SIG-M5 (cell line): ENCODE results near the gene WRNIP1.

Experiments used
- DNase-seq: peaks from one replicate; lab custom pipeline; 2025; lab: John Stamatoyannopoulos, UW

The WRNIP1 gene

GRCh38 chr6:2807342-2808090, 42.3 kb downstream of the WRNIP1 start:
- no peak for DNase-seq

- no peak for DNase-seq
Observed at GRCh38 chr6:2809015-2809414, 43.8 kb downstream of the WRNIP1 start.

DNA sequence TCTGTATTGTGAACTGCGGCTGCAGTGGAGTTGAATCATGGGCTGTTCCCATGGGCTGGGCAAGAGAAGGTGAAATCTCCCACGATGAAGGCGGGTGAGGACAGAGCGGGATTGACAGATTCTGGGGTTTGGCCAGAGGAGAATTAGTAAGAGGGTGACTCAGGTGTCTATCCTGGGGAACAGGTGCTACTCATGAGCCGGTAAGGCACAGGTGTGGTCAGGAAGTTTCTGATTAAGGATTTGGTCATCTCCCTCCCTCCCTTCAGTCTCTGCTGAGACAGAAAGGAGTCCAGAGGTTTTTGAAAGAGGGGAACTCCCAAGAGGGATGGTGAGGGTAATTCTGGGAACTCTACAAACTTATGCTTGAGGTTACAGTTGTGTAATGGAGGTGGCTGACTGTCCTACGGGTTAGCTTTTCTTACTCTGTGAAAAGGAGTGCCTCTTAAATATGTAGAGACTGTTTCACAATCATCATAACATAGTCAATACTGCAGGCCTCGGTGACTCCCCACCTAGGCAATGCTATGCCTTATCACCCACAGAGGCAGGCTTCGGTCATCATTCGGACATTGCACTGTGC, 45.0 kb downstream of the WRNIP1 start:
- DNase-seq: no peak

GRCh38 chr6:2812695-2813094, 47.5 kb downstream of the WRNIP1 start:
- no peak for DNase-seq

DNA sequence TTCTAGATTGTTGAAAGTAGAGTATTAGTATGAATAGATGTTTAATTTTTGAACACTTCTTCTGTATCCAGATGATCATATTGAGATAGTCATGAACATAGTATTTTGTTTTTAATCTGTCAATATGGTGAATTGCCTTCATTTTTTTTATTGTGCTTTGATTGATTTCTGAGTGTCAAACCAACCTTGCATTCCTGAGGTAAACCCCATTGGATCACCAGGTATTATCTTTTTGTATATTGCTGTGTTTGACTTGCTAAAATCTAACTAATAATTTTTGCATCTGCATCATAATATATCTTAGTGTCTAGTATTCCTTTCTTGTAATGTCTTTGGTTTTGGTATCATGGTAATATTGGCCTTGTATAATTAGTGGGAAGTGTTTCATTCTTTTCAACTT, 51.0 kb downstream of the WRNIP1 start:
- no peak for DNase-seq

- DNase-seq: no peak
Observed at GRCh38 chr6:2817903-2818443, 52.8 kb downstream of the WRNIP1 start.

- no peak for DNase-seq
Observed at GRCh38 chr6:2818593-2818992, 53.4 kb downstream of the WRNIP1 start.

GRCh38 chr6:2819115-2819514, 53.9 kb downstream of the WRNIP1 start:
- no peak for DNase-seq

DNA sequence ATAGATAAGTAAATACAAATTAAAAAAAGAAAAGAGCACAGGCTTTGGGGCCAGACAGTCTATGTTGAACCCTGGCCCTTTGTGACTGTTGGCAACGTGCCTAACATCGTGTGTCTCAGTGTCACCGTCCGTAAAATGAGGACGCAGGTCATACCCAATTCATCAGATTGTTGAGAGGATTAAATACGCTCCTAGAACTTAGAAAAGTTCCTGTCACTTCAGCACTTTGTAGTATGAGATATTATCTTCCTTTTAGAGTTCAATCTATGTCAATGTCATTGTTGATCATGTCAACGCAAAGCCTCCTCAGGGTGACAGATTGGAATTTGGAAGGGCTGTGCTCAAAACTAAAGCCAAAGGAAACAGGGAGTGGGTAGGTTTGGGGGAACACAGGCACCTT, 54.8 kb downstream of the WRNIP1 start:
- no peak for DNase-seq

GRCh38 chr6:2820415-2820814, 55.2 kb downstream of the WRNIP1 start:
- DNase-seq: no peak

- no peak for DNase-seq
Observed at GRCh38 chr6:2821554-2821953, 56.4 kb downstream of the WRNIP1 start.

DNA sequence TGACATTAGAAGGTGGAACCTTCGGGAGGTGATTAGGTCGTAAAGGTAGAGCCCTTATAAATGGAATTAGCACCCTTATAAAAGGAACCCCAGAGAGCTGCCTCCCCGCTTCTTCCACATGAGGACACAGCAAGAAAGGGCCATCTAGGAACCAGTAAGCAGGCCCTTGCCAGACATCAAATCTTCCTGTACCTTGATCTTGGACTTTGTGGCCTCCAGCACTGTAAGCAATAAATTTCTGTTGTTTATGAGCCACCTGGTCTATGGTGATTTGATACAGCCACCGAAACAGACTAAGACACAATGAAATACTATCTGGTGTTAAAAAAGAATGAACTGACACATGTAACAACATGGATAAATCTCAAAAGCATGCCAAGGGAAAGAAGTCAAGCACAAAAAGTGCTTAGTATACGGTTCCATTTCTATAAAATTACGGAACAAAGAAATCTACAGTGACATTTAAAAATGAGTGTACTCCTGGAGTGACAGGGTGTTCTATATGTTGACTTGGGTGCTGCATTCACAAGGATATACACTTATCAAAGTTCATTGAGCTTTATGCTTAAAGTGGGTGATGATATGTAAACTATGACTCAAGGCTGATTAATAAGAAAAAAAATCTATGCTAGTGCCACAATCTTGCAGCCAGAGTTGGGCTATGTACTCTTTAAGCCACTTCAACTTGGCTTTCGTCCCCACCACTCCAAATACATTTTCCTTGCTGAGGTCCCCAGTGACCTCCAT, 58.1 kb downstream of the WRNIP1 start:
- DNase-seq: no peak

DNA sequence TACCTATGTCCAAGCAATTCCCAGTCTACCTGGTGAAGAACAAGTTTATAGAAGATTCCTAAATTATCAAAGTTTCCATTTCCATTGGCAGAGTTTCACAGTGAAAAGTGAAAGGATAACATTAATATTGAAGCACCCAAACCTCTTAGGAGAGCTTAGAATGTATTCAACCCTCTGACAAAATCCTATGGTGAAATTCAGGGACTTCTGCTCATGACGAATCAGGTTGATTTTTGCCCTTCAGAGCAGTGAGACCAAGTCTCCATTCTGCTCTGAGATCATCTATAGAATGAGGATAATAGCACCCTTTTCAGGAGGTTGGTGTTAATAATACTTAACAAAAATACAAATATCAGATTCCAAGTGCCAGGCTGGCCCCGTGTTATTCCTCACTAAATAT, 60.9 kb downstream of the WRNIP1 start:
- no peak for DNase-seq

DNA sequence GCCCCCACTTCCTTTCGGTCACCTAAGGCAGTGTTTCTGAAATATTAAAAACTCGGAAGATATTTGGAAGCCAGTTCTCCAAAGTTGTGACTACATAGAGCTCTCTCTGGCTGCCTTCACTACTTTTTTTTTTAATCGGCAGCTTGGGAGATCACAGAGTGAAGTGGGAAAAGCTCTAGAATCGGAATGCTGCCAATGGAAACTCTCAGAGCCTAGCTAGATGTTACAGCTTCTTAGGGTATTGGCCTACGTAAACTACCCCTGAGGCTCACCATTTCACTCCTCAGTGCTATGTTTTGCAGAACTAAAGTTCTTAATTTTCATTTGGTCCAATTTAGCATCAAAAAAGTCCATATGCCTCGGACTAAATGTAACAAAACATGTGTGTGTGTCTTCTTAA, 61.9 kb downstream of the WRNIP1 start:
- no peak for DNase-seq

DNA sequence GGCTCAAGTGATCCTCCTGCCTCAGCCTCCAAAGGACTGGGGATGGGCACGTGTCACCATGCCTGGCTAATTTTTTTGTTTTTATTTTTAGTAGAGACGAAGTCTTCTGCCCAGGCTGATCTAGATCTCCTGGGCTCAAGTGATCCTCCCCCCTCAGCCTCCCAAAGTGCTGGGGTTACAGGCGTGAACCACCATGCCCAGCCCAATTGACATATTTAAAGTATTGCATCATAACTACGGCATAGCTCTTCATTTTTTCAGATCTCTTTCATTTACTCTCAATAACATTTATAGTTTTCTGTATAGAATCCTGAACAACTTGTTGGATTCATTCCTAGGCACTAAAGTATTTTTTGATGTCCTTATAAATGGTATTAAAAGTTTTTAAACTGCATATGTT, 63.4 kb downstream of the WRNIP1 start:
- DNase-seq: no peak

- no peak for DNase-seq
Observed at GRCh38 chr6:2829253-2829652, 64.1 kb downstream of the WRNIP1 start.

DNA sequence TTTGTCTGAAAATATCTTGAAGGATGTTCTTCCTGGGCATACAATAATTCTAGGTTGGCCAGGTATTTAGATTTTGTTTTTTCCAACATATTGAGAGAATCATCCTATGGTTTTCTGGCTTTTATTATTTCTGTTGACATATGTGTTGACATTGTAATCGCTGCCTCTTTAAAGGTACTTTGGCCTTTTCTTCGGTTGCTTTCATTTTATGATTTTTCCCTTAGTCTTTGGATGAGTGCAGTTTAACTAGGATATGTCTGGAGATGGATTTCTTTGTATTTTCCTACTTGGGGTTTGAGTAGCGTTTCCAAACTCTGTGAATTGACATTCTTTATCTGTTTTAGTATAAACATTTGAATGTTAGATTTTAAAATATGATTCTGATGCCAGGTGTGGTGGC, 65.0 kb downstream of the WRNIP1 start:
- DNase-seq: no peak

DNA sequence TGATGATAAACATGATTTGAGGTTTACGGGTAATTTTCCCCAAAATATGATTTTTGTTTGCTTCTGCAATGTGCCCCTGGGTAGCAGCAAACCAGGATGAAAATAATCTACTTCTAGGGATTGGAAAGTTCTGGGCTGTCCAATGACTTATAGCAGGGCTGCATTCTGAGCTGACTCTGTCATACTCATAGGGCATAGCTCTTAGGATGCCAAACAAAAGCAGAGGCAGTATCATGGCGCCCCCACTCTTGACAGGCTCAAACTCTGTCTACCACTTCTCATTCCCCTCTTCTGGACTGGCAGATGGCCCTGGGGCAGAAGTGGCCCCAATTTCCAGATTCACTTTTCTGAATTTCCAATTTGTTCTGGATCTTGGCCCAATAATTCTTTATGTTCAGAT, 66.2 kb downstream of the WRNIP1 start:
- DNase-seq: no peak

GRCh38 chr6:2834262-2834661, 69.1 kb downstream of the WRNIP1 start:
- no peak for DNase-seq
